Forelimb muscle (tissue), 1 donor: Measurements from ENCODE around the gene PPP2CA. TPM values are rescaled to one million over a fixed set of nuclear protein-coding genes. Genes with fewer than 3 reads are reported as not detected.
"Not testable (repeated sequence)": the region's sequence is repeated elsewhere in the genome, so short reads cannot be mapped to it uniquely, and the experiment has no call there.

Experiments
- DNase-seq: peaks from one replicate; pipeline ENCODE4 v3.0.0-alpha.2; 2013; ENCODE audit warnings: low read depth
- polyA plus RNA-seq: library from polyadenylated mRNA; unstranded; fragments of 120-200 nt; gene quantifications from one replicate; pipeline ENCODE4 v1.2.1, GENCODE V29; 2013; ENCODE audit not compliant: insufficient read length

The PPP2CA gene
- polyA plus RNA-seq, 1 donor = 124 TPM

- DNase-seq = no peak
Observed at GRCh38 chr5:134195666-134196065, 30.2 kb downstream of the PPP2CA start.

GRCh38 chr5:134189031-134189430 is 36.8 kb downstream of the PPP2CA start:
- no peak for DNase-seq

GRCh38 chr5:134188092-134188491 is 37.8 kb downstream of the PPP2CA start:
- no peak for DNase-seq

- no peak for DNase-seq
Observed at GRCh38 chr5:134184155-134185135, 41.4 kb downstream of the PPP2CA start.

GRCh38 chr5:134183481-134183880 is 42.4 kb downstream of the PPP2CA start:
- no peak for DNase-seq

GRCh38 chr5:134178096-134178419 is 47.8 kb downstream of the PPP2CA start:
- no peak for DNase-seq

GRCh38 chr5:134177369-134178095 is 48.3 kb downstream of the PPP2CA start:
- no peak for DNase-seq

- peak; percentile 64 for DNase-seq
Observed at GRCh38 chr5:134176511-134177368, 49.1 kb downstream of the PPP2CA start, which contains the start of gene SKP1. TSS of gene SKP1 (minus strand) at chr5:134176950. CDS start at chr5:134174022, 2,928 bp downstream.

GRCh38 chr5:134175921-134176510 is 49.9 kb downstream of the PPP2CA start:
- no peak for DNase-seq

- DNase-seq = no peak
Observed at GRCh38 chr5:134174841-134175839, 50.7 kb downstream of the PPP2CA start.

- DNase-seq = no peak
Observed at GRCh38 chr5:134171972-134172371, 53.9 kb downstream of the PPP2CA start.

GRCh38 chr5:134162592-134162991 is 63.3 kb downstream of the PPP2CA start:
- DNase-seq = no peak

- DNase-seq = no peak
Observed at GRCh38 chr5:134161513-134162395, 64.1 kb downstream of the PPP2CA start.

- DNase-seq = no peak
Observed at GRCh38 chr5:134153657-134154056, 72.2 kb downstream of the PPP2CA start.

GRCh38 chr5:134153241-134153640 is 72.6 kb downstream of the PPP2CA start:
- DNase-seq = no peak

GRCh38 chr5:134152173-134152832 is 73.6 kb downstream of the PPP2CA start:
- DNase-seq = not testable (repeated sequence)

GRCh38 chr5:134151723-134152122 is 74.2 kb downstream of the PPP2CA start:
- no peak for DNase-seq

- no peak for DNase-seq
Observed at GRCh38 chr5:134149571-134150303, 76.1 kb downstream of the PPP2CA start.
